Measurements from ENCODE around the gene KLRD1.

The KLRD1 gene, protein sequence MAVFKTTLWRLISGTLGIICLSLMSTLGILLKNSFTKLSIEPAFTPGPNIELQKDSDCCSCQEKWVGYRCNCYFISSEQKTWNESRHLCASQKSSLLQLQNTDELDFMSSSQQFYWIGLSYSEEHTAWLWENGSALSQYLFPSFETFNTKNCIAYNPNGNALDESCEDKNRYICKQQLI

DNA sequence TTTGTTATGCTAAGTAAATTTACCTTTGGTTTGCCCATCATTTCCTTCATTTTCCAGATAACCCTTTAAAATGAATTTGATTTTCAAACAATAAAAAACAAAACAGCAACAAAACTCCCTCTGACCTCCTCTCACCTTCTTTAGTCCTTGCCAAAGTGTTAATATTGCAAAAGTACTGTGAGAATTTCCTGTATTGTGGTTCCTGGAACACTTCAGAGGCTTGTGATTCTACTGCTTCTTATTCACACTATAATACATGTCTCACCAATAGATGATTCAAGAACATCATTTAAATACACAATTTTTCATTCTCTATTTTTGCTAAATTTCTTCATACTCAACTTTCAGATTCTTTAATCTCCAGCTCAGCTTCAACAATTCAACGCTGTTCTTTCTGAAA, at the start of gene KLRD1:
TSS of gene KLRD1 (plus strand) at position 241 of the 400 bp plus-strand sequence. CDS start 208 bp downstream, outside the sequence.
- Histone ChIP-seq H3K27ac (no peak within 1 kb of the TSS), H3K4me3 (ENCODE audit: low read depth, low read length) (no peak within 1 kb of the TSS), H3K27me3 (ENCODE audit: insufficient read depth, low read depth, severe bottlenecking) (no peaks in the 10 kb centered on the region), H3K36me3 (no peaks in the 10 kb centered on the region), H3K9me3 (ENCODE audit: severe bottlenecking) (no peaks in the 10 kb centered on the region)
- TF ChIP-seq, protein P1, sequence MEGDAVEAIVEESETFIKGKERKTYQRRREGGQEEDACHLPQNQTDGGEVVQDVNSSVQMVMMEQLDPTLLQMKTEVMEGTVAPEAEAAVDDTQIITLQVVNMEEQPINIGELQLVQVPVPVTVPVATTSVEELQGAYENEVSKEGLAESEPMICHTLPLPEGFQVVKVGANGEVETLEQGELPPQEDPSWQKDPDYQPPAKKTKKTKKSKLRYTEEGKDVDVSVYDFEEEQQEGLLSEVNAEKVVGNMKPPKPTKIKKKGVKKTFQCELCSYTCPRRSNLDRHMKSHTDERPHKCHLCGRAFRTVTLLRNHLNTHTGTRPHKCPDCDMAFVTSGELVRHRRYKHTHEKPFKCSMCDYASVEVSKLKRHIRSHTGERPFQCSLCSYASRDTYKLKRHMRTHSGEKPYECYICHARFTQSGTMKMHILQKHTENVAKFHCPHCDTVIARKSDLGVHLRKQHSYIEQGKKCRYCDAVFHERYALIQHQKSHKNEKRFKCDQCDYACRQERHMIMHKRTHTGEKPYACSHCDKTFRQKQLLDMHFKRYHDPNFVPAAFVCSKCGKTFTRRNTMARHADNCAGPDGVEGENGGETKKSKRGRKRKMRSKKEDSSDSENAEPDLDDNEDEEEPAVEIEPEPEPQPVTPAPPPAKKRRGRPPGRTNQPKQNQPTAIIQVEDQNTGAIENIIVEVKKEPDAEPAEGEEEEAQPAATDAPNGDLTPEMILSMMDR (IDR thresholded peaks at IDR 0.05; ENCODE audit: low read depth, low read length): no peak
- DNase-seq: no peak

DNA sequence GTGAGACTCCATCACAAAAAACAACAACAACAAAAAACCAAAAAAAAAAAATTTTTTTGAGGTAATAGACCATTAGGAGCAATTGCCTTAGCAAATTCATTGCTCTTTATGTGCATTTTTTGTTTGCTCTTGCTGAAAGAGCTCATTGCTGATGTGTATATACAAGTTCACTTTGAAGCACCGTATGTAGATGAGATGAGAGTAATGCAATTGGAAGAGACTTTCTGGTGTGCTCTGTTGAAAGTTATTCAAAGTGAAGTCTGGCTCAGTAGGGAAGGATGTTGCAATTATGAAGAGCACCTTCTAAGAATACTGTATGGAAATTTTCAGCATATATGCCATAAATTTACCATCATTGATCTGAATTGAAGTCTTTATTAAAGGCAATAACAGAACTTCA, 46.7 kb upstream of the KLRD1 start:
- DNase-seq: no peak
- H3K27me3 ChIP-seq (ENCODE audit: insufficient read depth, low read depth, severe bottlenecking): no peaks in the 10 kb centered on the region
- H3K27ac ChIP-seq: no peak overlapping the region
- H3K36me3 ChIP-seq: no peaks in the 10 kb centered on the region
- no peaks in the 10 kb centered on the region for H3K9me3 ChIP-seq (ENCODE audit: severe bottlenecking)
- no peak overlapping the region for H3K4me3 ChIP-seq (ENCODE audit: low read depth, low read length)
- TF ChIP-seq, protein P1 (IDR thresholded peaks at IDR 0.05; ENCODE audit: low read depth, low read length): no peak

DNA sequence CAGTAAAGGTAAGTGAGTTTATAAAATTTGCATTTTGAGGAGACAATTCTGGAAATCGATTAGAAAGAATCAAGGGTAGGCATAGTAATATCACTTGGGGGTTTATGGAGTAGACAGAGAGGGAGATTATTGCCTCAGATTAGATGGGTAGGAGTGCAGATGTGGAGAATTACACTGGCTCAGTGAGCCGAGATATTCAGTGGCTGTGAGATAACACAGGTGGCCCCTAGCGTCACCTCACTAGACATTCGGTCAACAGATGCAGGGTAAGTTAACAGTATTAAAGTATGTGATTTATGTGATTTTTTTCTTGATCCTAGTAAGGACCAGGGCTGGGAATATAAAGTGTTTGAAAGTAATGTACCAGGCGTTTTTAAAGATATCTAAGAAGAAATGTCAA, 39.6 kb upstream of the KLRD1 start:
- no peaks in the 10 kb centered on the region for H3K36me3 ChIP-seq
- TF ChIP-seq, protein P1 (IDR thresholded peaks at IDR 0.05; ENCODE audit: low read depth, low read length): no peak
- no peak overlapping the region for H3K27ac ChIP-seq
- no peaks in the 10 kb centered on the region for H3K27me3 ChIP-seq (ENCODE audit: insufficient read depth, low read depth, severe bottlenecking)
- H3K9me3 ChIP-seq (ENCODE audit: severe bottlenecking): no peaks in the 10 kb centered on the region
- peak; percentile 32 for DNase-seq
- no peak overlapping the region for H3K4me3 ChIP-seq (ENCODE audit: low read depth, low read length)

DNA sequence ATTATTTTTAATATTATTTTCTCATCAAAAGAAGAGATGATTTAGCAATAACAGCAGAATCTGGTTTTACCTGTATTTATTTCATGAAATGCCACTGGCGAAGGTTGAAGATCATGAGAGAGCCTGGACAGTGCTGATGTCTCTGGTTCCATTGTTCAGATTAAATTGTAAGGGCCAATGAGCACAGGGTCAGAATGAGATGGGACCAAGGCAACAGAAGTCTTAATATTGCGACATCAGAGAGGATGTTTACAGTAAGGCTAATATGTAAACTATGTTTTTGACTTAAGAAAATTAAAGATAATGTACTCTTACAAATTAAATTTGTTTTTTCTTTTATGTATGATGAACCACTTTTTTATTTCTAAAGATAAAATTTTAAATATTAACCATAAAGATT, 35.2 kb upstream of the KLRD1 start:
- no peak for DNase-seq
- no peak overlapping the region for H3K4me3 ChIP-seq (ENCODE audit: low read depth, low read length)
- TF ChIP-seq, protein P1 (IDR thresholded peaks at IDR 0.05; ENCODE audit: low read depth, low read length): no peak

DNA sequence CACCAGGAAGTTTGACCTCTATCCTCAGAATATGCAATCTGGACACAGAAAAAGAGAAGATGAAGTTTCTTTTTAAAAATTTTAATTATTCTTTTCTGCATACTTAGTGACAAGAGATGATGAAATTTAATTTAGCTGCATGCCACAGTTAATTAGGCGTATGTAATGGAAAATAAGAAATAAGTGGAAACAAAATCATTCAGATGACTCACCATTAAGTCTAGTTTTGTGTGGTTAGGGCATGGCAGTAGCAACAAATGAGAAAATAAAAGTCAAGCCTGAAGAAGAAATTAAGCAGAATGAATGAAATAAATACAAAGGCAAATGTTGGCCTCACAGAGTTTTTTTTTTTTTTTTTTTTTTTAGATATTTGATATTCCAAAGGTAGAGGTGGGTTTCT, 30.9 kb upstream of the KLRD1 start:
- H3K27me3 ChIP-seq (ENCODE audit: insufficient read depth, low read depth, severe bottlenecking): no peaks in the 10 kb centered on the region
- H3K27ac ChIP-seq: no peak overlapping the region
- H3K36me3 ChIP-seq: no peaks in the 10 kb centered on the region
- no peak for DNase-seq
- H3K4me3 ChIP-seq (ENCODE audit: low read depth, low read length): no peak overlapping the region
- TF ChIP-seq, protein P1 (IDR thresholded peaks at IDR 0.05; ENCODE audit: low read depth, low read length): no peak
- H3K9me3 ChIP-seq (ENCODE audit: severe bottlenecking): no peaks in the 10 kb centered on the region

More for the DNA sequence above, 35.2 kb upstream of the KLRD1 start:
- no peaks in the 10 kb centered on the region for H3K36me3 ChIP-seq
- H3K9me3 ChIP-seq (ENCODE audit: severe bottlenecking): no peaks in the 10 kb centered on the region
- H3K27ac ChIP-seq: no peak overlapping the region
- no peaks in the 10 kb centered on the region for H3K27me3 ChIP-seq (ENCODE audit: insufficient read depth, low read depth, severe bottlenecking)

DNA sequence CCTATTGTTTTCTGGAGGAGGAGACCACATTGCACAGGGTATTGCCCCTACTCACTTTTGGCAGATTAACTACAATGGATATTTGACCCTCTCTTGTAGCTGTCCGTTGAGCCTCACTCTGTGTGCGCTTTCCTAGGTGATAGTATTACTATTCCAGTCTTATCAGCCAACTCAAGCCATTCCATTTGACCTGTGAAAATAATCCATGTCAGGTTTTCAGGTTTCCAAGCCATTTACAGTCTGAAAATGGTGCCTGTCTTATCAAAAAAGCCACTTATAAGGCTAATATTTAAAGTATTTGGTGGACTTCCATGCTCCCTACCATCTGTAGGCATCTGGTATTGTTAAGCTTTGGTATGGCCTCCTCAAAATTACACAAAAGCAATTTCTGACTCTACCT, 29.6 kb upstream of the KLRD1 start:
- no peak overlapping the region for H3K27ac ChIP-seq
- TF ChIP-seq, protein P1 (IDR thresholded peaks at IDR 0.05; ENCODE audit: low read depth, low read length): no peak
- H3K36me3 ChIP-seq: no peaks in the 10 kb centered on the region
- H3K4me3 ChIP-seq (ENCODE audit: low read depth, low read length): no peak overlapping the region
- no peaks in the 10 kb centered on the region for H3K9me3 ChIP-seq (ENCODE audit: severe bottlenecking)
- no peaks in the 10 kb centered on the region for H3K27me3 ChIP-seq (ENCODE audit: insufficient read depth, low read depth, severe bottlenecking)
- no peak for DNase-seq
